Prostate gland (tissue), 2 donors: ENCODE results near the gene NISCH. TPM values are rescaled to one million over a fixed set of nuclear protein-coding genes. Genes with fewer than 3 reads are reported as not detected.

Source experiments
- DNase-seq: peaks from one replicate; pipeline ENCODE4 v3.0.0-alpha.2; 2019; ENCODE audit warnings: low spot score
- H3K27ac ChIP-seq, 2 donors: fragments of 200-600 bp; sonication (generic); 2 replicates each; pipeline ENCODE4 v1.5.1; 2017 to 2019
- H3K27me3 ChIP-seq: fragments of 200-600 bp; sonication (generic); replicated peaks from 2 replicates; pipeline ENCODE4 v1.5.1; 2019; ENCODE audit not compliant: insufficient read depth
- H3K36me3 ChIP-seq, 2 donors: fragments of 200-600 bp; sonication (generic); 1 replicate in 1 of 2; 2 replicates in 1 of 2; pipeline versions ENCODE4 v1.5.1 to v1.8.1; 2017 to 2019
- H3K4me1 ChIP-seq: fragments of 200-600 bp; sonication (generic); replicated peaks from 2 replicates; pipeline ENCODE4 v1.5.1; 2019
- H3K4me3 ChIP-seq, 2 donors: fragments of 200-600 bp; sonication (generic); 2 replicates each; pipeline ENCODE4 v1.5.1; 2017 to 2019
- H3K9me3 ChIP-seq: fragments of 200-600 bp; sonication (generic); 2 replicates; pipeline ENCODE4 v1.5.1; 2017
- CTCF ChIP-seq, 4 experiments: fragments of 200-600 bp in 2 of 4; fragments of 450-650 bp in 2 of 4; sonication (generic) in 2 of 4; IDR thresholded peaks; 1 replicate in 3 of 4; 2 replicates in 1 of 4; pipeline ENCODE4 v1.5.1; 2016 to 2019; ENCODE audit warnings: antibody characterized with exemption in 4 of 4, mild to moderate bottlenecking in 2 of 4, moderate library complexity in 2 of 4
- POLR2A ChIP-seq: fragments of 450-650 bp; IDR thresholded peaks from one replicate; pipeline ENCODE4 v1.6.1; 2016; ENCODE audit warnings: antibody characterized with exemption, mild to moderate bottlenecking
- POLR2AphosphoS5 ChIP-seq: sonication (generic); formaldehyde crosslinking; IDR thresholded peaks from one replicate; pipeline ENCODE4 v1.6.1; 2017; ENCODE audit warnings: antibody characterized with exemption
- WGBS: methylation state at CpG from one replicate; pipeline ENCODE4 v1.1.5; 2018; 5-methylcytosine and 5-hydroxymethylcytosine counted together
- intact Hi-C: fragments of 100-400 bp; cut with DNase I; formaldehyde crosslinking; loops from one replicate; pipeline ENCODE4 v1.14.2; 2022
- total RNA-seq, 2 donors: library from RNA; depleted of rRNA; stranded (reverse); fragments of >200 nt; gene quantifications; one replicate each; pipeline ENCODE4 v1.1.0, GENCODE V29; 2016

Gene NISCH
- total RNA-seq, 2 donors from 2014 or later = 107 to 277 TPM

GRCh38 chr3:52408466-52408865 is 46.9 kb upstream of the NISCH start:
- intact Hi-C loops = no loop called here
- peaks cover 3 to 6% of the 10 kb centered on the region in 2 donors for H3K36me3 ChIP-seq
- H3K27ac ChIP-seq = no peak overlapping the region
- no peaks in the 10 kb centered on the region for H3K27me3 ChIP-seq
- TF ChIP-seq POLR2AphosphoS5 = no peak
- no peak for TF ChIP-seq CTCF (IDR thresholded peaks at IDR 0.05)
- no peak for TF ChIP-seq POLR2A
- H3K9me3 ChIP-seq = no peaks in the 10 kb centered on the region
- DNase-seq = no peak
- 92% methylated on average over 8 of the region's 8 CpGs for WGBS
- H3K4me3 ChIP-seq = no peak overlapping the region
- peaks cover 28% of the 10 kb centered on the region for H3K4me1 ChIP-seq

- peak; percentile 61 for TF ChIP-seq POLR2AphosphoS5
- TF ChIP-seq POLR2A = no peak
- Histone ChIP-seq H3K36me3 (no peaks in the 10 kb centered on the region), H3K4me1 (peaks cover 14% of the 10 kb centered on the region), H3K27me3 (no peaks in the 10 kb centered on the region), H3K4me3 (no peak overlapping the region), H3K9me3 (no peaks in the 10 kb centered on the region), H3K27ac (no peak overlapping the region)
- WGBS = 66% methylated on average over 3 of the region's 3 CpGs
- intact Hi-C loops = no loop called here
- DNase-seq = no peak
These were observed 39.6 kb upstream of the NISCH start for GRCh38 chr3:52415800-52416199.

- H3K36me3 ChIP-seq = no peaks in the 10 kb centered on the region
- 54% methylated on average over 2 of the region's 2 CpGs for WGBS
- DNase-seq = no peak
- TF ChIP-seq POLR2A = no peak
- TF ChIP-seq POLR2AphosphoS5 = no peak
- no peak for TF ChIP-seq CTCF (IDR thresholded peaks at IDR 0.05)
- no peak overlapping the region for H3K27ac ChIP-seq
- no peak overlapping the region for H3K4me3 ChIP-seq
- no peaks in the 10 kb centered on the region for H3K4me1 ChIP-seq
- H3K27me3 ChIP-seq = no peaks in the 10 kb centered on the region
- no peaks in the 10 kb centered on the region for H3K9me3 ChIP-seq
- intact Hi-C loops = no loop called here
These were observed 35.0 kb upstream of the NISCH start for GRCh38 chr3:52420388-52420787.

- Histone ChIP-seq H3K36me3 (no peaks in the 10 kb centered on the region), H3K4me1 (no peaks in the 10 kb centered on the region), H3K9me3 (no peaks in the 10 kb centered on the region), H3K27ac (peak overlapping the region in 1 of 2 donors; percentile 0), H3K4me3 (no peak overlapping the region), H3K27me3 (no peaks in the 10 kb centered on the region)
- DNase-seq = no peak
- 90% methylated on average over 3 of the region's 3 CpGs for WGBS
- intact Hi-C loops = no loop called here
- TF ChIP-seq CTCF (IDR thresholded peaks at IDR 0.05) (no peak), POLR2A (no peak)
These were observed 32.7 kb upstream of the NISCH start for GRCh38 chr3:52422669-52423068.

GRCh38 chr3:52423173-52423572 is 32.2 kb upstream of the NISCH start:
- Histone ChIP-seq H3K9me3 (no peaks in the 10 kb centered on the region), H3K27ac (peak overlapping the region in 1 of 2 donors; percentile 0), H3K4me3 (no peak overlapping the region), H3K27me3 (no peaks in the 10 kb centered on the region), H3K4me1 (no peaks in the 10 kb centered on the region), H3K36me3 (no peaks in the 10 kb centered on the region)
- intact Hi-C loops = no loop called here
- TF ChIP-seq POLR2AphosphoS5 (no peak), CTCF (IDR thresholded peaks at IDR 0.05) (no peak), POLR2A (no peak)
- WGBS = 22% methylated on average over 5 of the region's 5 CpGs
- no peak for DNase-seq
